Duodenal mucosa (tissue), 2 donors: ENCODE measurements around the gene RBFOX1.

Source experiments
- H3K27ac ChIP-seq: one replicate; pipeline ENCODE4 v1.7.0; 2013; ENCODE audit warnings: low read depth, low read length
- H3K27me3 ChIP-seq, 2 donors: one replicate each; pipeline ENCODE4 v1.7.0; 2013; ENCODE audit warnings: low read length in 2 of 2, control low read depth in 1 of 2; ENCODE audit not compliant: insufficient read depth in 2 of 2, control insufficient read depth in 1 of 2
- H3K36me3 ChIP-seq, 2 donors: one replicate each; pipeline ENCODE4 v1.7.0; 2013; ENCODE audit warnings: low read length in 2 of 2, control low read depth in 1 of 2; ENCODE audit not compliant: insufficient read depth in 2 of 2, control insufficient read depth in 1 of 2
- H3K4me1 ChIP-seq, 2 donors: one replicate each; pipeline ENCODE4 v1.7.0; 2013; ENCODE audit warnings: low read length in 2 of 2, control low read depth in 1 of 2; ENCODE audit not compliant: insufficient read depth in 2 of 2, control insufficient read depth in 1 of 2
- H3K4me3 ChIP-seq, 2 donors: one replicate each; pipeline ENCODE4 v1.7.0; 2013; ENCODE audit warnings: low read length in 2 of 2, low read depth in 1 of 2
- H3K9ac ChIP-seq, 2 donors: one replicate each; pipeline ENCODE4 v1.7.0; 2013; ENCODE audit warnings: low read length in 2 of 2, low read depth in 1 of 2
- H3K9me3 ChIP-seq, 2 donors: one replicate each; pipeline ENCODE4 v1.7.0; 2013; ENCODE audit warnings: low read length in 2 of 2, control low read depth in 1 of 2; ENCODE audit not compliant: control insufficient read depth in 1 of 2

The RBFOX1 gene

GRCh38 chr16:7638306-7638705 lies 305.7 kb downstream of the RBFOX1 start:
- Histone ChIP-seq H3K4me3 (no peak overlapping the region), H3K27me3 (no peaks in the 10 kb centered on the region), H3K9me3 (no peaks in the 10 kb centered on the region), H3K27ac (no peak overlapping the region), H3K36me3 (no peaks in the 10 kb centered on the region), H3K4me1 (no peaks in the 10 kb centered on the region), H3K9ac (no peak overlapping the region)

GRCh38 chr16:7640334-7640733 lies 307.7 kb downstream of the RBFOX1 start:
- no peaks in the 10 kb centered on the region for H3K27me3 ChIP-seq
- H3K9ac ChIP-seq: no peak overlapping the region
- no peak overlapping the region for H3K4me3 ChIP-seq
- no peaks in the 10 kb centered on the region for H3K4me1 ChIP-seq
- no peaks in the 10 kb centered on the region for H3K9me3 ChIP-seq
- no peaks in the 10 kb centered on the region for H3K36me3 ChIP-seq
- no peak overlapping the region for H3K27ac ChIP-seq

- H3K27ac ChIP-seq: no peak overlapping the region
- H3K4me3 ChIP-seq: no peak overlapping the region
- H3K36me3 ChIP-seq: no peaks in the 10 kb centered on the region
Observed at GRCh38 chr16:7644176-7644575, 311.5 kb downstream of the RBFOX1 start.

GRCh38 chr16:7644811-7645210 lies 312.2 kb downstream of the RBFOX1 start:
- H3K27ac ChIP-seq: no peak overlapping the region
- H3K4me1 ChIP-seq: no peaks in the 10 kb centered on the region
- H3K4me3 ChIP-seq: no peak overlapping the region
- H3K9ac ChIP-seq: no peak overlapping the region
- no peaks in the 10 kb centered on the region for H3K9me3 ChIP-seq
- H3K27me3 ChIP-seq: no peaks in the 10 kb centered on the region
- no peaks in the 10 kb centered on the region for H3K36me3 ChIP-seq

More at GRCh38 chr16:7644176-7644575, 311.5 kb downstream of the RBFOX1 start:
- no peaks in the 10 kb centered on the region for H3K9me3 ChIP-seq
- H3K4me1 ChIP-seq: no peaks in the 10 kb centered on the region
- no peak overlapping the region for H3K9ac ChIP-seq
- H3K27me3 ChIP-seq: no peaks in the 10 kb centered on the region

- no peaks in the 10 kb centered on the region for H3K36me3 ChIP-seq
- no peaks in the 10 kb centered on the region for H3K4me1 ChIP-seq
- H3K4me3 ChIP-seq: no peak overlapping the region
- no peak overlapping the region for H3K27ac ChIP-seq
- H3K9ac ChIP-seq: no peak overlapping the region
- no peaks in the 10 kb centered on the region for H3K9me3 ChIP-seq
- no peaks in the 10 kb centered on the region for H3K27me3 ChIP-seq
Observed at GRCh38 chr16:7646821-7647500, 314.3 kb downstream of the RBFOX1 start.

GRCh38 chr16:7650431-7650830 lies 317.8 kb downstream of the RBFOX1 start:
- no peaks in the 10 kb centered on the region for H3K27me3 ChIP-seq
- H3K4me1 ChIP-seq: no peaks in the 10 kb centered on the region
- no peaks in the 10 kb centered on the region for H3K9me3 ChIP-seq
- no peak overlapping the region for H3K9ac ChIP-seq
- H3K36me3 ChIP-seq: no peaks in the 10 kb centered on the region
- no peak overlapping the region for H3K4me3 ChIP-seq
- no peak overlapping the region for H3K27ac ChIP-seq

- no peak overlapping the region for H3K9ac ChIP-seq
- no peak overlapping the region for H3K4me3 ChIP-seq
- no peaks in the 10 kb centered on the region for H3K27me3 ChIP-seq
- no peaks in the 10 kb centered on the region for H3K36me3 ChIP-seq
- no peaks in the 10 kb centered on the region for H3K4me1 ChIP-seq
- no peak overlapping the region for H3K27ac ChIP-seq
- H3K9me3 ChIP-seq: no peaks in the 10 kb centered on the region
Observed at GRCh38 chr16:7651803-7652570, 319.3 kb downstream of the RBFOX1 start.

GRCh38 chr16:7653746-7654461 lies 321.3 kb downstream of the RBFOX1 start:
- H3K4me1 ChIP-seq: no peaks in the 10 kb centered on the region
- H3K27ac ChIP-seq: no peak overlapping the region
- H3K9me3 ChIP-seq: no peaks in the 10 kb centered on the region
- no peak overlapping the region for H3K4me3 ChIP-seq
- no peaks in the 10 kb centered on the region for H3K36me3 ChIP-seq
- H3K9ac ChIP-seq: no peak overlapping the region
- H3K27me3 ChIP-seq: no peaks in the 10 kb centered on the region

- H3K36me3 ChIP-seq: no peaks in the 10 kb centered on the region
- no peaks in the 10 kb centered on the region for H3K9me3 ChIP-seq
- H3K27me3 ChIP-seq: no peaks in the 10 kb centered on the region
- H3K9ac ChIP-seq: no peak overlapping the region
- H3K27ac ChIP-seq: no peak overlapping the region
- no peaks in the 10 kb centered on the region for H3K4me1 ChIP-seq
- no peak overlapping the region for H3K4me3 ChIP-seq
Observed at GRCh38 chr16:7675628-7676027, 343.0 kb downstream of the RBFOX1 start.

GRCh38 chr16:7680296-7680695 lies 347.7 kb downstream of the RBFOX1 start:
- H3K4me3 ChIP-seq: no peak overlapping the region
- no peaks in the 10 kb centered on the region for H3K36me3 ChIP-seq

More at GRCh38 chr16:7680296-7680695, 347.7 kb downstream of the RBFOX1 start:
- no peak overlapping the region for H3K9ac ChIP-seq
- H3K27me3 ChIP-seq: no peaks in the 10 kb centered on the region
- H3K27ac ChIP-seq: no peak overlapping the region
- H3K4me1 ChIP-seq: no peaks in the 10 kb centered on the region
- H3K9me3 ChIP-seq: no peaks in the 10 kb centered on the region
